Gastroesophageal sphincter (tissue), 4 donors: ENCODE measurements around the gene PNPO. TPM values are rescaled to one million over a fixed set of nuclear protein-coding genes. Genes with fewer than 3 reads are reported as not detected.

Experiments
- ATAC-seq: fragments of 150-250 bp; one replicate; pipeline ENCODE4 v1.9.1; 2016; ENCODE audit warnings: mild to moderate bottlenecking, moderate library complexity
- H3K27ac ChIP-seq, 4 donors: fragments of 200-600 bp; sonication (generic) in 3 of 4; 1 replicate in 3 of 4; 2 replicates in 1 of 4; pipeline ENCODE4 v1.5.1; 2016 to 2019
- H3K27me3 ChIP-seq: fragments of 200-600 bp; sonication (generic); one replicate; pipeline ENCODE4 v1.5.1; 2019
- H3K36me3 ChIP-seq, 2 donors: fragments of 200-600 bp; sonication (generic); one replicate each; pipeline ENCODE4 v1.5.1; 2019; ENCODE audit warnings: control low read depth in 1 of 2
- H3K4me1 ChIP-seq, 3 donors: fragments of 200-600 bp; sonication (generic); 1 replicate in 2 of 3; 2 replicates in 1 of 3; pipeline ENCODE4 v1.5.1; 2016 to 2019; ENCODE audit warnings: control low read depth in 2 of 3
- H3K4me3 ChIP-seq, 2 donors: fragments of 200-600 bp; sonication (generic); one replicate each; pipeline ENCODE4 v1.5.1; 2019; ENCODE audit warnings: mild to moderate bottlenecking in 1 of 2, moderate library complexity in 1 of 2
- H3K9me3 ChIP-seq, 3 donors: fragments of 200-600 bp; sonication (generic); one replicate each; pipeline ENCODE4 v1.5.1; 2017 to 2019; ENCODE audit warnings: control low read depth in 2 of 3
- CTCF ChIP-seq, 4 experiments: fragments of 200-600 bp in 2 of 4; fragments of 450-650 bp in 2 of 4; sonication (generic) in 1 of 4; IDR thresholded peaks; one replicate each; pipeline ENCODE4 v1.5.1; 2017 to 2019; ENCODE audit warnings: antibody characterized with exemption in 4 of 4, mild to moderate bottlenecking in 2 of 4, moderate library complexity in 2 of 4
- EP300 ChIP-seq: sonication (generic); formaldehyde crosslinking; IDR thresholded peaks from one replicate; pipeline ENCODE4 v1.6.1; 2017; ENCODE audit warnings: antibody characterized with exemption, mild to moderate bottlenecking
- POLR2A ChIP-seq, 2 donors: fragments of 450-650 bp; IDR thresholded peaks; one replicate each; pipeline ENCODE4 v1.6.1; 2017; ENCODE audit warnings: antibody characterized with exemption in 2 of 2, mild to moderate bottlenecking in 2 of 2, moderate library complexity in 1 of 2
- POLR2AphosphoS5 ChIP-seq: sonication (generic); formaldehyde crosslinking; IDR thresholded peaks from one replicate; pipeline ENCODE4 v1.6.1; 2017; ENCODE audit warnings: antibody characterized with exemption
- WGBS, 2 donors: methylation state at CpG; one replicate each; pipeline ENCODE4 v1.1.5; 2018; ENCODE audit warnings: low coverage in 1 of 2; 5-methylcytosine and 5-hydroxymethylcytosine counted together
- total RNA-seq, 4 donors: library from RNA; depleted of rRNA; stranded (reverse); fragments of >200 nt; gene quantifications; one replicate each; pipeline ENCODE4 v1.1.0, GENCODE V29; 2016

The PNPO gene
- total RNA-seq, 4 donors from 2014 or later, result 20.3 to 43.9 (median 21.9) TPM

GRCh38 chr17:47969930-47970724 is 28.8 kb downstream of the PNPO start:
- no peaks in the 10 kb centered on the region for H3K27me3 ChIP-seq
- H3K36me3 ChIP-seq, result peaks cover 0 to 20% of the 10 kb centered on the region in 2 donors
- H3K27ac ChIP-seq, result peak overlapping the region in 2 of 4 donors; percentile 35 to 91
- H3K4me1 ChIP-seq, result peaks cover 0 to 28% (median 9%) of the 10 kb centered on the region in 3 donors
- TF ChIP-seq POLR2A (IDR thresholded peaks at IDR 0.05), result no peak
- ATAC-seq, result no peak
- WGBS, 2 donors, result 52 to 80% methylated on average over 8 to 11 of the region's 15 CpGs
- H3K9me3 ChIP-seq, result no peaks in the 10 kb centered on the region
- H3K4me3 ChIP-seq, result peak overlapping the region; percentile 20 to 92

- Histone ChIP-seq H3K4me3 (peak within 1 kb of the TSS; percentile 47 to 92), H3K36me3 (peaks cover 0 to 28% of the 10 kb centered on the region in 2 donors), H3K27ac (peak within 1 kb of the TSS; percentile 36 to 92 (median 88)), H3K27me3 (no peaks in the 10 kb centered on the region), H3K4me1 (peaks cover 0 to 28% (median 9%) of the 10 kb centered on the region in 3 donors), H3K9me3 (no peaks in the 10 kb centered on the region)
- peak; percentile 99 for ATAC-seq
- TF ChIP-seq POLR2AphosphoS5 (peak; percentile 86), POLR2A (IDR thresholded peaks at IDR 0.05) (peak; percentile 71 to 72), CTCF (IDR thresholded peaks at IDR 0.05) (peak; percentile 82 to 99 (median 96)), EP300 (no peak)
- 0% methylated on average over 3 of the region's 62 CpGs; no CpG with 5 or more reads in 1 of the 2 donors for WGBS, 2 donors
These were observed 29.5 kb downstream of the PNPO start, which contains the start of gene CDK5RAP3 for GRCh38 chr17:47970725-47971499. Gene CDK5RAP3, plus strand, starts transcription at chr17:47971113. Its CDS starts 34 bp downstream, at chr17:47971147.

- H3K27me3 ChIP-seq, result no peaks in the 10 kb centered on the region
- no peaks in the 10 kb centered on the region for H3K9me3 ChIP-seq
- WGBS, 2 donors, result 84% methylated on average over 8 of the region's 8 CpGs; no CpG with 5 or more reads in 1 of the 2 donors
- no peak for TF ChIP-seq POLR2A (IDR thresholded peaks at IDR 0.05)
- TF ChIP-seq POLR2AphosphoS5, result no peak
- TF ChIP-seq CTCF (IDR thresholded peaks at IDR 0.05), result no peak
- TF ChIP-seq EP300, result no peak
- peaks cover 0 to 20% (median 9%) of the 10 kb centered on the region in 3 donors for H3K4me1 ChIP-seq
- ATAC-seq, result no peak
- peaks cover 0 to 54% of the 10 kb centered on the region in 2 donors for H3K36me3 ChIP-seq
- H3K4me3 ChIP-seq, result no peak overlapping the region
- no peak overlapping the region for H3K27ac ChIP-seq
These were observed 32.2 kb downstream of the PNPO start for GRCh38 chr17:47973541-47973940.

- H3K9me3 ChIP-seq, result no peaks in the 10 kb centered on the region
- no peak for ATAC-seq
- no peaks in the 10 kb centered on the region for H3K27me3 ChIP-seq
- TF ChIP-seq CTCF (IDR thresholded peaks at IDR 0.05) (no peak), POLR2AphosphoS5 (no peak), POLR2A (IDR thresholded peaks at IDR 0.05) (no peak), EP300 (no peak)
- no peak overlapping the region for H3K4me3 ChIP-seq
- H3K4me1 ChIP-seq, result peaks cover 0 to 17% (median 9%) of the 10 kb centered on the region in 3 donors
- H3K27ac ChIP-seq, result no peak overlapping the region
- H3K36me3 ChIP-seq, result peaks cover 0 to 72% of the 10 kb centered on the region in 2 donors
- WGBS, 2 donors, result 84% methylated on average over 7 of the region's 15 CpGs; no CpG with 5 or more reads in 1 of the 2 donors
These were observed 33.9 kb downstream of the PNPO start for GRCh38 chr17:47975189-47975822.

- peaks cover 0 to 77% of the 10 kb centered on the region in 2 donors for H3K36me3 ChIP-seq
- TF ChIP-seq CTCF (IDR thresholded peaks at IDR 0.05), result no peak
- TF ChIP-seq POLR2A (IDR thresholded peaks at IDR 0.05), result no peak
- TF ChIP-seq POLR2AphosphoS5, result no peak
- no peak for TF ChIP-seq EP300
- WGBS, 2 donors, result 90% methylated on average over 2 of the region's 10 CpGs; no CpG with 5 or more reads in 1 of the 2 donors
- H3K27me3 ChIP-seq, result no peaks in the 10 kb centered on the region
- H3K9me3 ChIP-seq, result no peaks in the 10 kb centered on the region
- H3K4me1 ChIP-seq, result peaks cover 0 to 15% (median 9%) of the 10 kb centered on the region in 3 donors
- ATAC-seq, result no peak
- H3K27ac ChIP-seq, result no peak overlapping the region
- no peak overlapping the region for H3K4me3 ChIP-seq
These were observed 34.4 kb downstream of the PNPO start for GRCh38 chr17:47975823-47976205.
